IPS-18c (cell line): ENCODE results near the gene TEAD1.

Experiments
- H3K4me3 ChIP-seq: 2 replicates; pipeline ENCODE4 v1.7.0; 2013; ENCODE audit warnings: low read depth, mild to moderate bottlenecking, low read length, moderate library complexity; ENCODE audit not compliant: insufficient read depth
- H3K9me3 ChIP-seq: one replicate; pipeline ENCODE4 v1.6.1; 2013; ENCODE audit warnings: mild to moderate bottlenecking, low read length, moderate library complexity; ENCODE audit not compliant: control insufficient read depth, insufficient read depth

TEAD1 gene

GRCh38 chr11:12657336-12657735, 16.9 kb upstream of the TEAD1 start:
- H3K4me3 ChIP-seq = no peak overlapping the region
- no peaks in the 10 kb centered on the region for H3K9me3 ChIP-seq

- Histone ChIP-seq H3K9me3 (no peaks in the 10 kb centered on the region), H3K4me3 (no peak overlapping the region)
Observed at GRCh38 chr11:12657981-12658380, 16.2 kb upstream of the TEAD1 start.

- Histone ChIP-seq H3K9me3 (peaks cover 2% of the 10 kb centered on the region), H3K4me3 (no peak overlapping the region)
Observed at GRCh38 chr11:12662101-12662689, 12.0 kb upstream of the TEAD1 start.

- peaks cover 2% of the 10 kb centered on the region for H3K9me3 ChIP-seq
- H3K4me3 ChIP-seq = no peak overlapping the region
Observed at GRCh38 chr11:12664385-12664784, 9.8 kb upstream of the TEAD1 start.

- peaks cover 2% of the 10 kb centered on the region for H3K9me3 ChIP-seq
Observed at GRCh38 chr11:12666915-12667314, 7.3 kb upstream of the TEAD1 start.

GRCh38 chr11:12667646-12668045, 6.6 kb upstream of the TEAD1 start:
- Histone ChIP-seq H3K9me3 (peaks cover 2% of the 10 kb centered on the region), H3K4me3 (no peak overlapping the region)

More at GRCh38 chr11:12666915-12667314, 7.3 kb upstream of the TEAD1 start:
- no peak overlapping the region for H3K4me3 ChIP-seq

GRCh38 chr11:12668166-12668565, 6.1 kb upstream of the TEAD1 start:
- Histone ChIP-seq H3K4me3 (no peak overlapping the region), H3K9me3 (peaks cover 2% of the 10 kb centered on the region)

- Histone ChIP-seq H3K9me3 (peaks cover 2% of the 10 kb centered on the region), H3K4me3 (no peak overlapping the region)
Observed at GRCh38 chr11:12669930-12670329, 4.3 kb upstream of the TEAD1 start.

GRCh38 chr11:12671370-12671769, 2.9 kb upstream of the TEAD1 start:
- H3K4me3 ChIP-seq = no peak overlapping the region
- peaks cover 2% of the 10 kb centered on the region for H3K9me3 ChIP-seq

- Histone ChIP-seq H3K4me3 (peak overlapping the region; percentile 71; the same call in 1 of the 2 replicates), H3K9me3 (no peaks in the 10 kb centered on the region)
Observed at GRCh38 chr11:12673601-12673923, 659 bp upstream of the TEAD1 start.

GRCh38 chr11:12674571-12674935, 332 bp downstream of the TEAD1 start:
- no peaks in the 10 kb centered on the region for H3K9me3 ChIP-seq

GRCh38 chr11:12674936-12675696, 895 bp downstream of the TEAD1 start:
- H3K4me3 ChIP-seq = peak overlapping the region; percentile 77
- H3K9me3 ChIP-seq = no peaks in the 10 kb centered on the region

More at GRCh38 chr11:12674571-12674935, 332 bp downstream of the TEAD1 start:
- peak overlapping the region; percentile 71 for H3K4me3 ChIP-seq

GRCh38 chr11:12675951-12676711, 1.9 kb downstream of the TEAD1 start:
- Histone ChIP-seq H3K4me3 (peak overlapping the region; percentile 77), H3K9me3 (no peaks in the 10 kb centered on the region)

- Histone ChIP-seq H3K9me3 (no peaks in the 10 kb centered on the region), H3K4me3 (0 out of 2 replicates have a peak overlapping the region, but pooled peaks have one; percentile 1)
Observed at GRCh38 chr11:12677131-12677530, 2.9 kb downstream of the TEAD1 start.

GRCh38 chr11:12678092-12678491, 3.9 kb downstream of the TEAD1 start:
- Histone ChIP-seq H3K4me3 (no peak overlapping the region), H3K9me3 (no peaks in the 10 kb centered on the region)

- H3K4me3 ChIP-seq = no peak overlapping the region
- H3K9me3 ChIP-seq = no peaks in the 10 kb centered on the region
Observed at GRCh38 chr11:12678991-12679390, 4.8 kb downstream of the TEAD1 start.

GRCh38 chr11:12679471-12679870, 5.2 kb downstream of the TEAD1 start:
- Histone ChIP-seq H3K4me3 (no peak overlapping the region), H3K9me3 (no peaks in the 10 kb centered on the region)
